Tongue (tissue), 2 donors: ENCODE results near the gene WDFY4. TPM values are rescaled to one million over a fixed set of nuclear protein-coding genes. Genes with fewer than 3 reads are reported as not detected.
"Not testable (repeated sequence)": the region's sequence is repeated elsewhere in the genome, so short reads cannot be mapped to it uniquely, and the experiment has no call there.

Experiments
- DNase-seq: peaks from one replicate; pipeline ENCODE4 v3.0.0-alpha.2; 2015
- total RNA-seq: library from RNA; depleted of rRNA; stranded (reverse); fragments of >200 nt; gene quantifications from one replicate; pipeline ENCODE4 v1.2.3, GENCODE V29; 2014

The WDFY4 gene, protein sequence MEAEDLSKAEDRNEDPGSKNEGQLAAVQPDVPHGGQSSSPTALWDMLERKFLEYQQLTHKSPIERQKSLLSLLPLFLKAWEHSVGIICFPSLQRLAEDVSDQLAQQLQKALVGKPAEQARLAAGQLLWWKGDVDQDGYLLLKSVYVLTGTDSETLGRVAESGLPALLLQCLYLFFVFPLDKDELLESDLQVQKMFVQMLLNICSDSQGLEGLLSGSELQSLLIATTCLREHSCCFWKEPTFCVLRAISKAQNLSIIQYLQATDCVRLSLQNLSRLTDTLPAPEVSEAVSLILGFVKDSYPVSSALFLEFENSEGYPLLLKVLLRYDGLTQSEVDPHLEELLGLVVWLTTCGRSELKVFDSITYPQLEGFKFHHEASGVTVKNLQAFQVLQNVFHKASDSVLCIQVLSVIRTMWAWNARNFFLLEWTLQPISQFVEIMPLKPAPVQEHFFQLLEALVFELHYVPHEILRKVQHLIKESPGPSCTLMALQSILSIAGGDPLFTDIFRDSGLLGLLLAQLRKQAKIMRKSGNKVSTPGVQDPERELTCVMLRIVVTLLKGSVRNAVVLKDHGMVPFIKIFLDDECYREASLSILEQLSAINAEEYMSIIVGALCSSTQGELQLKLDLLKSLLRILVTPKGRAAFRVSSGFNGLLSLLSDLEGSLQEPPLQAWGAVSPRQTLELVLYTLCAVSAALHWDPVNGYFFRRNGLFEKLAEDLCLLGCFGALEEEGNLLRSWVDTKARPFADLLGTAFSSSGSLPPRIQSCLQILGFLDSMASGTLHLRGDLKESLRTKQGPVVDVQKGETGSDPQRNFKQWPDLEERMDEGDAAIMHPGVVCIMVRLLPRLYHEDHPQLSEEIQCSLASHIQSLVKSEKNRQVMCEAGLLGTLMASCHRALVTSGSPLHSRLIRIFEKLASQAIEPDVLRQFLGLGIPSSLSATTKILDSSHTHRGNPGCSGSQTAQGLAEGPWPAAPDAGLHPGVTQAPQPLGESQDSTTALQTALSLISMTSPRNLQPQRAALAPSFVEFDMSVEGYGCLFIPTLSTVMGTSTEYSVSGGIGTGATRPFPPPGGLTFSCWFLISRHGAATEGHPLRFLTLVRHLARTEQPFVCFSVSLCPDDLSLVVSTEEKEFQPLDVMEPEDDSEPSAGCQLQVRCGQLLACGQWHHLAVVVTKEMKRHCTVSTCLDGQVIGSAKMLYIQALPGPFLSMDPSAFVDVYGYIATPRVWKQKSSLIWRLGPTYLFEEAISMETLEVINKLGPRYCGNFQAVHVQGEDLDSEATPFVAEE (N-terminal part only)
- 5.7 TPM for total RNA-seq

DNA sequence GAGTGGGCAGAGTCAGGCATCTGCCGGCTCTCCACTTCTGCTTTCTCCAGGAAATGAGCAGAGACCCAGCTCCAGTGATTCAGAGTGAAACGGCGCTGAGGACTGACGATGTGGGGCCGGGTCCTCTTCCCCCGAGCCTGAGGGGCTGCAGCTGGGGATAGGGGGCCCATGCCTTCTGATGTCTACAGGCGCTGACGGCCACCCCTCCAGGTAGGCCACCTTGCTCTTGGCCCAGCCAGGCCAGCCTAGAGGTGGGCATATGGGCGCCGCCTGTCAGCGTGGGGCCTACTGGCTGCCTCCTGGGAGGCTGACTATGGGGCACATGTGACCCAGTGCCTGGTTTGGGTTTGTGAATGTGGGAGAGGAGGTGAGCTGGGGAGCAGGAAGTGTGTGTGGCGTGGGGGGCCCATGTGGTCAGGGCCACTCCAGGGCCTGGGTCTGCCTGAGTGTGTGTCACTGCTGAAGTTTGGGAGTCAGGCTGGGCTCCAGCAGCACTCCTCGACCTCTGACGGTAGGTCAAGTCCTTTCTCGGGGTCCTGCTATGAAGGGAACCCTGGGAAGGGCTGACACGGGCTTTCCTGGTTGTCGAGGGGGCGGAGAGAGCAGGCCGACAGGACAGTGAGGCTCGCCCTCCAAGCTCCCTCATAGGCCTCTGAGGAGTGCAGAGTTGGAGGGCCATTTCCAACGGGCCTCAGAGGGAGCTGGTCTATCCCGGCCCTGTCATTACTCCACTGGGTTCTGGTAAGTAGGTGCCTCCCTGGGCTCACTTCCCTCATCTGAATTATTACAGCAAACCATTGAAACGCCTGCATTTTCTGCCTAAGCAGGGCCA lies at the start of gene WDFY4:
Gene WDFY4, plus strand, starts transcription at position 82 of the 832 bp plus-strand sequence. CDS start 24,860 bp downstream, outside the sequence.
- no peak for DNase-seq

DNA sequence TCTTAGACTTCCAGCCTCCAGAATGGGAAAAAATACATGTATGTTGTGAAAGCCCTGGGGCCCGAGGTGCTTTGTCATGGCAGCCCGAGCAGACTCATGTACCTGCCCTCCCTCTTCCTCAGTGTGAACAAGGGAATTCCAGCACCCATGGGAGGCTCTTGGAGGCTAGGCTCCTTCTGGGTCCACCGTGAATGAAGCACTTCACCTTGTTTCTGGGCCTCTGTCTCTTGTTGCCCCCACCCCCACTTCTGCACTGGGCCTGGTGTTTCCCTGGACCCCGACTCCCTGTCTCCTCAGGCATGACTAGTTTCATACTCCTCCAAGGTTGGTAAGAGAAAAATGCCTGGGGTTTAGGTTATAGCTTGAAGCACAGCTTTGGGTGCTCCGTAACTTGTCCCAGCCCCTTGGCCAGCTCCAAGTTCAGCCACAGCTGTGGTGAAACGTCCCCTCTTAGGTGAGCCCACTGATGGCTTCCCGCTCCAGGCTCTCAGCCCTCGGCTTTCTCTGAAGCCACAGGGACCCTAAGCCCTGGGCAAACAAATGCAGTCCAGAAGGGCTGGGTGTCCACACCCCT lies 49.6 kb upstream of the WDFY4 start:
- no peak for DNase-seq

DNA sequence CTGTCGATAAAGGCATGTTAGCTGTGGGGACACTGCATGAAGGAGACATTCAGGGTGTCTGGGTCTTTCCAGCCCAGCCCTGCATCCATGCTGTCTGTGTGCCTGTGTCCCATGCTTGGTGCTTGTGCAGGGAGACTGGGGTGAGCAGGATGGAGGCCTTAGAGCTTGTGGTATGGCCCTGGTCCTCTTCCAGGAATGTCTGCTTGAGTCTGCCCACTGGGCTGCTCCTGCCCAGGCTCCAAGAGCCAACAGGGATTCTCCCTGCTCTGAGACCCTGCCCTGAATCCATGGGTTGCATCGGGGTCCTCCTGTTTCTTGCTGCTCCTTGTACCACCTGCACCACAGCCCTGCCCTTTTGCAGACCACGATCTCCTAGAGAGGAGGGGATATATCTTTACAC lies 48.4 kb upstream of the WDFY4 start:
- DNase-seq = no peak

DNA sequence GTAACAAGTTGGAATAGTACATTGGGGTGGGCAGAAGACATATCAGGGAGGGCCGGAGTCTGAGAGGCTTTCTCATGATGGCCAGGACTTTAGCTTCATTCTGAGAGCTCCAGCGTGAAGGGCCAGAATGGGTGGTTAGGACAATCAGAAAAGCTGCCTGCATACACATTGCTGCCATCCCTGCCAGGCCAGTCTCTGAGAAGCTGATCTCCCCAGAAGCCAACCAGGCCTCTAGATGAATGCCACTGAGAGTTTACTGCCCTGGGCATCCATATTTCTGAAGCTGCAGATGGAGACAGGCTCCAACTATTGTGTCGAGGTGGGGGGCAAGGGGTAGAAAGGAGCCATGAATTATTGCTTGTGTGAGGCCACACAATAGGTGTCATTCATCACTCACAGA lies 47.8 kb upstream of the WDFY4 start:
- DNase-seq = no peak

DNA sequence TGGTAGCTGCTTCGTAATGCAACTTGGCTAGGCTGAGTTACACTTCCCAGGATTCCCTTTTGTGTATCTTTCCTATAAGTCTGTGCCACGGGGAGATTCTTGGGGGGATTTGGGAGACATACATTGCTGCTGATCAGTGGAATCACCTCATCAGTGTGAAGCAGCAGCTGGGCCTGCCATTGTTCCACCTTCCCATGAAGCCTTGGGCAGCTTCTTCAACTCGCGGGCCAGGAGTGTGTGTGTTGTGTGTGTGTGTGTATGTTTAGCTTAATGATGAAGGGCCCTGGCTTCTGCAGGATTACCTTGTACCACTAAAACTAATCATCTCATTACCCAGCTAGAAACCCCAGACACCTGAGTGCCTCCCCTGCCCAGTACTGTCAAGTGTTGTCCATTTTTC lies 46.5 kb upstream of the WDFY4 start:
- no peak for DNase-seq

DNA sequence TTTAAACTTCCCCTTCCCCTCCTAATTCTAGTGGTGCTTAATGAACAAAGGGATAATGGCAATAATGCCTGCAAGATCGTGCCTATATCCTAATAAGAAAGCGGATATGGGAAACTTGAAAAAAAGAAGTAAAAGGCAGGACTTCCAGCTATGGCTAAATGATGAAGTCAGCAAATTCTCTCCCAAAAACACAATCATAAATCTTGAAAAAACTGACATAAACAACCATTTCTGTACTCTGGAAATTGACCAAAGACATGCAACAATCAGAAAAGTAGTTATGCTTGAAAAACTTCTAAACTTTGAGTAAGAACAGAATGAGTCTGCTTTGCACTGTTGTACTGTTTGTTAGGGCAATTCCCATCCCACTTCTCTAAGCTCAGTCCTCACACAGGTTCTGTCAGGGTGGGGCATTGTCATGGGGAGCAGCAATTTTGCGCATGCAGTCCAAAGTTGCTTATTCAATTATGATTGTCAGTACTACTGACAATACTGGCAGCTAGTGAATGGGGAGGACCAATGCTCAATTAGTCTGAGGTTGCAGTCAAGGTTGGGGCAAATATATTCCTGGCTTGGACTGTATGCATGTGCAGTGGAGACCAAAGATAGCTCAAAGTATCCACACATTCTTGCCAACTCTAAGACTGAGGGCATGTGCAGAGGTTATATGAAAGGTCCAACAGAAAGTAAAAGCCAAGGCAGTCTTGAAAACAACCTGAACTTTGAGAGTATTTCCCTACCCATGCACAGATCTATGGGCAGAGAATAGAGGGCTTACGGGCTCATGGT lies 45.7 kb upstream of the WDFY4 start:
- DNase-seq = no peak

DNA sequence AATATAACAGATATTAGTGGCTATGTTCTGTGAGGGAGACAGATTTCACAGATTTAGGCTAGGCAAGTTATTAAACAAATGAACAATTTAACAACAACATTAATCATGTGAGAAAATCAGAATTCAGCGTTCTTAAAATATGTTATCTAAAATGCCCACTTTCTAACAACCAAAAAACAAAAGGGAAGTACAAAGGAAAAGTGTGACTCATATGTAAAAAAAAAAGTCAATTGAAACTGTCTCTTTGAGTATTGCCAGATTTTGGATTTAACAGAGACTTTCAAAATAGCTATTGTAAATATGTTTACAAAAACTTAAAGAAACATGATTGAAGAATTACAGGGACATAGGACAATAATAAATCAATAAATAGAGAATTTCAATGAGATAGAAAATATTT lies 45.0 kb upstream of the WDFY4 start:
- no peak for DNase-seq

DNA sequence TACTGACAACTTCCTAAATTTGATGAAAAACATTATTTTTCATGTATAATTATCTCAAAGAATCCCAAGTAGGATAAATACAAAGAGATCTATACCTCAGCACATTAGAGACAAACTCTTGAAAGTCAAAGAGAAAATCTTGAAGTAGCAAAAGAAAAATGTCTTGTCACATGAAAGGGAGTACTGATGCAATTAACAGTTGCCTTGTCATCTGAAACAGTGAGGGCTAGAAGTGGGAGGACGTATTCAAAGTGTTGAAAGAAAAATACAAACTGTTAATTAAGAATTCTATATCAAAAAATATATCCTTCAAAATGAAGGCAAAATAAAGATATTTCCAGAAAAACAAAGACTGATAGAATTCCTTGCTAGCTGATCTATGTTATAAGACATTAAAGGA lies 44.3 kb upstream of the WDFY4 start:
- no peak for DNase-seq

DNA sequence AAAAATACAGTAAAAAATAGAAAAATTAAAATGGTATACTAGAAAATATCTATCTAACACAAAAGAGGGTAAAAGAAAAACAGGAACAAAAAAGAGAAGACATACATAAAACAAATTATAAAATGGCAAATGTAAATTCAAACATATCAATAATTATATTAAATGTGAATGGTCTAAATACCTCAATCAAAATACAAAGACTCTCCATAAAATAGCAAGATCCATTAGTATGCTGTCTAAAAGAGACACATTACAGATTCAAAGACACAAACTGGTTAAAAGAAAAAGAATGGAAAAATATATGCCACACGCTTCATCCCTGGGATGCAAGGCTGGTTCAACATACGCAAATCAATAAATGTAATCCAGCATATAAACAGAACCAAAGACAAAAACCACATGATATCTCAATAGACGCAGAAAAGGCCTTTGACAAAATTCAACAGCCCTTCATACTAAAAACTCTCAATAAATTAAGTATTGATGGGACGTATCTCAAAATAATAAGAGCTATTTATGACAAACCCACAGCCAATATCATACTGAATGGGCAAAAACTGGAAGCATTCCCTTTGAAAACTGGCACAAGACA lies 43.5 kb upstream of the WDFY4 start:
- not testable (repeated sequence) for DNase-seq

DNA sequence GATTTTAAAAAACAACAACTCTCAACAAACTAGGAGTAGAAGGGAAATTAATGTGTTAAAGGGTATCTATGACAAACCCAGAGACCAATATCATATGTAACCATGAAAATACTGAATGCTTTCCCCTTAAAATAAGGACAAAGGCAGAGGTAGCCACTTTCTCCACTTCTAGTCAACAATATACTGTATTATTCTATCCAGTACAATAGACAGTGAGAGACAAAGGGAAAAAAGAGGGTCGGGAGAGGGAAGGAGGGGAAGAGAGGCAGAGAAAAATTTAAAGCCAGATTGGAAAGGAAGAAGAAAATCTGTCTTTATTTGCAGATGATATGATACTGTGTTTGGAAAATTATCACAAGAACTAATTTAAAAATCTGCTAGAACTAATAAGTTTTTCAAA lies 39.1 kb upstream of the WDFY4 start:
- DNase-seq = no peak

DNA sequence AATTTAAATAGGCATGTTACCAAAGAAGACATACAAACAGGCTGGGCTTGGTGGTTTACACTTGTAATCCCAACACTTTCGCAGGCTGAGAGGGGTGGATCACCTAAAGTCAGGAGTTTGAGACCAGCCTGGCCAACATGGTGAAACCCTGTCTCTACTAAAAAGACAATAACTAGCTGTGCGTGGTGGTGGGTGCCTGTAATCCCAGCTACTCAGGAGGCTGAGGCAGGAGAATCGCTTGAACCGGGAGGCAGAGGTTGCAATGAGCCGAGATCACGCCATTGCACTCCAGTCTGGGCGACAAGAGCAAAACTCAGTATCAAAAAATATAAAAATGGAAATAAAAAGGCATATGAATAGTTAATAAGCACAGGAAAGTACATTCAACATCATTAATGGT lies 37.6 kb upstream of the WDFY4 start:
- not testable (repeated sequence) for DNase-seq

DNA sequence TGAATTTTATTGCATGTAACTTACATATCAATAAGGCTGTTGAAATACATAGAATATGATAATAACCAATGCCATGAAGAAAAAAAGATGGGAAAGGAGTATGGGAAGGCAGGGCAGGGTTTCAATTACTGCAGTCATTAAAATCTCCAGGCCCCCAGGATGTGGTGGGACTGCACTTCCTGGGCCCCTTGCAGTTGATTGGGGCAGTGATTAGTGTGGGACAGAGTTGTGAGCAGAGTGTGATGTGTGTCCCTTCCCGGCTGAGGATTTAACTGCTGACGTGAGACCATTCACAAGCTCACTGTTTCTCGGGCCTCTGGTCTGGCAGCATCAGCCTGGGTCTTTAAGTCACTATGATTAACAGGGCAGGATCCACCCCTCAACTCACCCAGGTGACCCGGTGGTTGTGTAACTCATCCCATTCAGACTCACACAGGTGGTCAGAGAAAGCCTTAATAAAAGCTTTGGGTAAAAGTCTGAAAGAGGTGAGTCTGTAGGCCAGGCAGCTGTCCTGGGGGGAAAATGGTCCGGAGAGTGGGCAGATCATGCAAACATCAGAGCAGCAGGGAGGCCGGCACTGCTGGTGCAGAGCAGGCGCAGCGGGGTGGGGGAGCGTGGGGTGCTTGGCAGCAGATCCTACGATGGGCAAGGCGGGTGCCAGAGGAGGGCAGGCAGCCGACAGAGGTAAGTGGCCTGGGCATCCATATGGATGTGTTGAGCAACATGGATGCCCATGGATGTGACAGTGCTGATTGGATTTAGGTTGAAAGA lies 36.3 kb upstream of the WDFY4 start:
- no peak for DNase-seq

DNA sequence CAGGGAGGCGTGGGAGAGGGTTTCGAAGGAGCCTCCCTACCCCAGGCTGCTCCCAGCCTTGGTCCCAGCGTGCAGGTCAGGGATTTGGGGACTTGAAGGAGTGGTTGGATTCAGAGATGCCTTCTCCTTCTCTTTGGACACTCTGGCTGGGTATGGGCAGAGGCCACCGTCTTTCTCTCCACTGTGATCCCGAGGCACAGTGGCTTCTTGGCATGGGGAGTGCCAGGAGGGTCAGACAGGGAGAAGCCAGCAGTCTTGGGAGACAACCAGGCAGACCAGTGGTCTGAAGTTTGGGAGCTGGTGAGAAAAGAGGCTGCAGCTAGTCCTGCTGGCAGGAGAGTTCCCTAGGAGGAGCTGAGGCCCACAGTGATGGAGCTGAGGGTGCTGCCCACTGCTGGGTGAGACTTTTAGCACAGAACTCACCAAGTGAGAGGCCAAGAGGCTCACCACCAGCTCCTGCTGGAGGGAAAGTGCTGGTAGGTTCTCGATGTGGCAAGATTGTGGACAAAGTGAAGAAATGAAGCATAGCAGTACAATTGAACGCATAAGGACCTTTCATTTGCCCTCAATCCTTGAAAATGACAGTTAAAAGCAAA lies 35.2 kb upstream of the WDFY4 start:
- no peak for DNase-seq

DNA sequence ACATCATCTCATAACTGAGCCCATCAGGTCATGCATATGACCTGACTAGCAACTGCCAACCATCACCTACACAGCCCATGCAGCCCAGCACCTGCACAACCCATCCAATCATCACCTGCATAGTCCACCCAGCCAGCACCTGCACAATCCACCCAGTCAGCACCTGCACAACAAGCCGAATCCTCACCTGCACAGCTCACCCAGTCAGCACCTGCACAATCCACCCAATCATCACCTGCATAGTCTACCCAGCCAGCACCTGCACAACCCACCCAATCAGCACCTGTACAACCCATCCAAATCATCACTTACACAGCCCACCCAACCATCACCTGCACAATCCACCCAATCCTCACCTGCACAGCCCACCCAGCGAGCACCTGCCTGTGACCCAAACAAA lies 33.4 kb upstream of the WDFY4 start:
- no peak for DNase-seq

DNA sequence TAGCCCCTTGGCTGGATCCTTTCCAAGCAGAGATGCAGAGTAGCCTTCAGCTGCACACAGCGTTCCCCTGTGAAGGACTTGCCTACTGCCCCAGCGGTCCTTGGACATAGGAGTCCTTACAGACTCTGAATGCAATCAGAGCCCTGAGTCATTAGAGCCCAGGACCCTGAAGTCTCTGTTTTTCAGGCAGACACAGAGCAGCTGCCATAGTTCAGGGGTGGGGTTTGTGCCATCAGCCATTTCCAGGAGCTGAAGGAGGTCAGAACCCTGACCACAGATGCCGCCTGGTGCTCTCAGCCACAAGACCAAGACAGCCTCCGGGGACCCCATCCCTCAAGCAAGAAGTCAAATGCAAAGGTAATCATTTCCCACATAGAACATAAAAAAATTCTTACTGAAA lies 32.8 kb upstream of the WDFY4 start:
- DNase-seq = no peak

DNA sequence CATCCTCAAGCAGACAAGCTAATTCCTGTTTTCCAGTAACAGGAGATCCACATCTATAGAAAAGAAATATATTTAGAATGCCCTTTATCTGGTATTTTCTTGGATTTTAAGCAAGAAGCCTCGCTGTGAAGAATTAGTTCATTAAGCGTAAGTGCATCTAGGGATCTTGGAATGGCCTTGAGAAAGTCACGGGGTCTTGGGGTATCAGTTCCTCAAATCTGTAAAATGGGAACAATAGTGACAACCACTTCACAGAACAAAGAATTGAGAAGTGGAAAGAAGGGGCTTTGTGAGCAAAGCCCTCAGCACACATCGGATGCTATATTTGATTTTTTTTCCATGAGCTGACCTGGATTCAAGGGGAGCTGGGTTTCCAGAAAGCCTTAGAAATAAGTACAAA lies 32.3 kb upstream of the WDFY4 start:
- no peak for DNase-seq

DNA sequence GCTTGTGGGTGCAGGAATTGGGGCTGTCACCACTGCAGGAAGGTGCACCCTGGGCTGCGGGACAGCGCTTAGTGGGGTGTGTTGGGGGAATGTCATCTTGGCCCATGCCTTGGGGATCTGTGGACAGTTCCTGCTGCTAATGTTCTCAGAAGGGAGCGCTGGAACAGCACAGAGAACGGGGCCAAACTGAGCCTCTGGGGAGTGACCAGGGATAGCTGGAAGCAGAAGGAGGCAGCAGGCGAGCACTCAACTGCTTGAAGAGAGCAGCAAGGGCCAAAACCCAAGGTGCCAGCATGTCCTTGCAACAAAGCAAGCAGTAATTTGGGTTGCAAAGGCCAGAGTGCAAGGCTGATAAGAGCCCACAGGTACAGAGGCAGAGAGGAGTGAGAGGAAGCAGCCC lies 31.3 kb upstream of the WDFY4 start:
- no peak for DNase-seq

DNA sequence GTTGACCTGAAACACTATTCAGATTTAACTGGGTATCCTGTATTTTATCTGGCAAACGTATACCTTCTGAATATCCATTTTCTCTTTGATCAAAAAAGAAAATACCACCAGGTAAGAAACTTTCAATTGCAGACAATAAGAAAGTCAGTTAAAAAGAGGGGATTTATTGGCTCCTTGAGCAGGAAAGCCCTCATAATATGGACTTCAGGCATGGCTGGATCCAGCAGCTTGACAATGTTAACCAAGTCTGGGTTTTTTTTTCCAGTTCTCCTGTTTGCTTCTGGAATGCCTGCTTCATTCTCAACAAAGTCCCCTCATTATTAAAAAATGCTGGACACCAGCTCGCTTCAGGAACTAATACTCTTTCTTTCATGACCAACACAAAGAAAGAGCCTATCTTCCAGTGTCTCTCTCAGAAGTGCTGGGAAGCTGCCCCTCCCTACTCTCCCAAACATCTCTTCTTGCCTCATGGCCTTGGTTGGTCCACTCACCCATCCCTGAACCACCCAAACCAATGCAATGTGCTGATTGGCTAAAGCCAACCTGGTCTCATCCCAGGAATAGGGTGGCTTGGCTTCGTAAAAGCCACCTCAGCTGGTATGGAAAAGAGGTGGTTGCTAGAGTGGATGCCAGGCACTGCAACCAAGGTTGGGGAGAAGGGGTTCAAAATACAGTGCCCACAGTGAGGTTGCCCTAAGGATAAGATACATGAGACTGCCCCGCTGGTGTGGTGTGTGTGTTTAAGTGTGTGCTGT lies 30.6 kb upstream of the WDFY4 start:
- no peak for DNase-seq
